T-helper 22 cell (primary cell): ENCODE data around the gene EIF4B.

ENCODE experiments used
- DNase-seq: peaks from one replicate; pipeline ENCODE4 v3.0.0-alpha.2; 2020; ENCODE audit warnings: low read depth

EIF4B gene

GRCh38 chr12:53057816-53058500, 51.7 kb downstream of the EIF4B start:
- no peak for DNase-seq

GRCh38 chr12:53058674-53059433, 52.6 kb downstream of the EIF4B start:
- no peak for DNase-seq

GRCh38 chr12:53059434-53060063, 53.3 kb downstream of the EIF4B start:
- DNase-seq: no peak

DNA sequence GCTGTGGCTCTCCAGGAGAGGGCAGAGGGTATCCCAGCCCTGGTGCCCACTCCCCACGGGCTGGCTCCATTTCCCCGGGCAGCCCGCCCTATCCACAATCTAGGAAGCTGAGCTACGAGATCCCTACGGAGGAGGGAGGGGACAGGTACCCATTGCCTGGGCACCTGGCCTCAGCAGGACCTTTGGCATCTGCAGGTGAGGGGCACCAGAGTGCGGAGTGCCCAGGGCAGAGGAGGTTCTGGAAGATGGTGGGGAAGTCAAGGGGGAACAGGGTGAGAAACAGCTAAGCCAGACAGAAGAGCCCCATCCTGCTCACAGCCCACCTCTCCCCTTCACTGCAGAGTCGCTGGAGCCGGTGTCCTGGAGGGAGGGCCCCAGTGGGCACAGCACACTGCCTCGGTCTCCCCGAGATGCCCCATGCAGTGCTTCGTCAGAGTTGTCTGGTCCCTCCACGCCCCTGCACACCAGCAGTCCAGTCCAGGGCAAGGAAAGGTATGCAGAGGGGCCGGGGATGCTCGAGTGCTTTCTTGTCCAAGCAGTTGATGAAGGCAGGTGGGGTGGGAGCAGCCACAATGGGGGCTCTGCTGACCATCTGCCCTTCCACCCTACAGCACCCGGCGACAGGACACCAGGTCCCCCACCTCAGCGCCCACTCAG, 53.9 kb downstream of the EIF4B start:
- no peak for DNase-seq

DNA sequence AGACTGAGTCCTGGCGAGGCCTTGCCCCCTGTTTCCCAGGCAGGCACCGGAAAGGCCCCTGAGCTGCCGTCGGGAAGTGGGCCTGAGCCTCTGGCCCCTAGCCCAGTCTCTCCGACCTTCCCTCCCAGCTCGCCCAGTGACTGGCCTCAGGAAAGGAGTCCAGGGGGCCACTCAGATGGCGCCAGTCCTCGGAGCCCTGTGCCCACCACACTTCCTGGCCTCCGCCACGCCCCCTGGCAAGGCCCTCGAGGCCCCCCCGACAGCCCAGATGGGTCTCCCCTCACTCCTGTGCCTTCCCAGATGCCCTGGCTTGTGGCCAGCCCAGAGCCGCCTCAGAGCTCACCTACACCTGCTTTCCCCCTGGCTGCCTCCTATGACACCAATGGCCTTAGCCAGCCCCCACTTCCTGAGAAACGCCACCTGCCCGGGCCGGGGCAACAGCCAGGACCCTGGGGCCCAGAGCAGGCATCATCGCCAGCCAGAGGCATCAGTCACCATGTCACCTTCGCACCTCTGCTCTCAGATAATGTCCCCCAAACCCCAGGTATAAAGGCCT, 54.5 kb downstream of the EIF4B start:
- no peak for DNase-seq

DNA sequence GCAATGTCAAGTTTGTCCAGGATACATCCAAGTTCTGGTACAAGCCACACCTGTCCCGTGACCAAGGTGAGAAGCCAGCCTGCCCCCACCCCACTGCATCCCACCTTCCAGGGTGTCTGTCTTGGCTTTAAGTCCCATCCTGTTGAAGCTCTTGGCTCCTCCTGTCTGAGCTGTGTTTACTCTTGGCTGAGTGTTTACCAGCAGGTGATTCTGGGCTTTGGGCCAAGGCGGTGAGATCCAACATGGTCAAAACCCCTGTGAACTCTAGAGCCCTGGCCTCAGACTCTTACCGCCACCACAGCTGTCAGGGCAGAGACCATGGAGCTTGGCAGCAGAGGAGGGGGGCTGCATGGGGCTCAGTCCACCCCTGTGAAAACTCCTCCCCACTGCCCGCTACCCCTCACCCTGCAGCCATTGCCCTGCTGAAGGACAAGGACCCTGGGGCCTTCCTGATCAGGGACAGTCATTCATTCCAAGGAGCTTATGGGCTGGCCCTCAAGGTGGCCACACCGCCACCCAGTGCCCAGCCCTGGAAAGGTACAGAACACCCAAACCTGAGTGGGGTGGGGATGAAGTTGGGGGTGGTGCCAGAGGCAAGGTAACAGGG, 55.3 kb downstream of the EIF4B start:
- no peak for DNase-seq

- DNase-seq: no peak
These were observed 56.0 kb downstream of the EIF4B start for GRCh38 chr12:53062011-53062961.

- DNase-seq: no peak
These were observed 56.9 kb downstream of the EIF4B start for GRCh38 chr12:53062977-53063707.

GRCh38 chr12:53063708-53064612, 57.7 kb downstream of the EIF4B start:
- DNase-seq: no peak

DNA sequence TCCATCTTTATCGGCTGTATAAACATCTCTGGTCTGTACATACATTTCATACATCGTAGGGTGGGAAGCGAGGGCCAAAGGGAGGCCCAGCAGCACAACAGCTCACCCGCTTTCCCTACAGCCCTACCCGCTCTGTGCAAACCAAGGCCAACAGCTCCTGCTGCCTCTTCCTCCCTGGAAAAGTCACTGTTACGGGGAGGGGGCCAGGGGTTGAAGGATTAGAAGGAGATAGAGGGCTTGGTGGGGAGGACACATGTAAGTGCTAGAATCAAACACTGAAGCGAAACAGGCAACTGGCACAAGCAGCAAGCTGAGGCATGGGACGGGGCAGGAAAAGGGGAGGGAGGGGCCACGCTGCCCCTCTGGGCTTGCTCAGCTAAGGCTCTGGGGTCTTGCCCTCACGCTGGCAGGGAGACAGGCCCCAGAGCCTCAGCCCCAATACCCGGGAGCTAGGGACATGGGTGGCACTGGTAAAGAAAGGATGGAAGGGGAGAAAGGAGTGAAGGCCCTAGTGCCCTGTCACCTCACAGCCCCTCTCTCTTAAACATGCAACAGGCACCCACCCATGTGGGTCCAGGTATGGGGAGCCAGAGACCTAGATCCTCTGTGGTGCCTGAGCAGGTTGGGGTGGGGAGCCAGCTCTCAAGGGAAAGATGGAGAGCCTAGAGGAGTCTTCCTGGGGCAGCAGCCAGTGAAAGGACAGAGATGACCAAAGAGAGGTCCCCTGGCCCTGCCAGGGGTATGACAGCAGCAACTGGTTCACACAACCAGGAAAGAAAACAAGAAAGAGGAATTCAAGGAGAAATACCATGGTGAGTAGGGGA, 58.6 kb downstream of the EIF4B start:
- no peak for DNase-seq

DNA sequence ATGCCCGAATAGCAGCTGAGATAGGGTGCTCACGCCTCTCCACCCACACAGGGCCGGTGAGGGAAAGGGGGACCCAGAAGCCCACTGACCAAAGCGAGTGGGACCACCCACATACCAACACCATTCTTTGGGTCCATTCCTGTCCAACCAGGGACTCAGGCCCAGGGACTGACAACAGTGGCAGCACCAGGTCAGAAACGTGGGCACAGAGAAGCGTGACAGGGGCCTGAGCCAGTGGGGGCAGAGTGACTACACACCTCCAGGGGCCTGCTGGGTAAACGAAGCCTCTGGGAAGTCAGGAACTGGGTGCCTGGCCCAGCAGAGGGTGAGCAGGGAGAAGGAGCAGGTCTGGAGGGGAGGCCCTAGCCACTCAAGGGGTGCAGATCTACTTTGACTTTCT, 59.2 kb downstream of the EIF4B start:
- DNase-seq: no peak

DNA sequence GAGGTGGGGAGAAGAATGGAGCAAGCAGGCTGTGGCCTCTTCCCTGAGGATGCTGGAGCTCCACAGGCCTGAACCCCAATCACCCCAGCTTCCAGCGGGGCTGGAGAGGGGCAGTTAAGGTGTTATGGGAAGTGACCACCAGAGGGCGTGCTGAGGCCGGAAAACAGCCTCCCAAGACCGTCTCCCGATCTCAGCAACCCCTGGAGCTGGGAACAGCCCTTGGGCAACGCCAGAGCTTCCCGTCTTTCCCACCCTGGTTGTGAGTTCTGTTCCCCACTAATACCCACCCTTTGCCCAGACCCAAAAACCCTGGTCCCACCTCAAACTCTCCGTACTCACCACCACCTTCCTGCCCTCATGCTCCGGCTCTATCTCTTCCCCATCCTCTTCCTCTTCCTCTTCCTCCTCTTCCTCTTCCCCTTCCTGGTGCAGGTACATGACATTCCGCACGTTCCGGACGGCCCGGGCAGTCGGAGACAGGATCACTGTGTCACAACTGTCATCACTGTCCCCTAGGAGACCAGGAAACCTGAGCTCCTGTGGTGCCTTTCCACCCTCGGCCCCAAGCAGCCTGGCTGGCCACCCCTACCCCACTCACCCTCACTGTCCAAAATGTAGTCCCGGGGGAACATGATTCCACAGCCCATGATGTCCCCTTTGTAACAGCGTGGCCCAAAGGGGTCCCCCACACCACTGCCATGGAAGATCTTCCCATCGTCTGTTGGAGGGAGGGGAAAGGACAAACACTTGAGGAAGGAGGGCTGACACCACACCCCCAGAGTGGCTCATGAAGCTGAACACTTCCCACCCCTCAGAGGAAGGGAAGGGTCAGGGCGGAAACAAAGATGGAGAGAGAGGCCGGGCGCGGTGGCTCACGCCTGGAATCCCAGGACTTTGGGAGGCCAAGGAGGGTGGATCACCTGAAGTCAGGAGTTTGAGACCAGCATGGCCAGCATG, 60.0 kb downstream of the EIF4B start:
- peak; percentile 29 for DNase-seq

GRCh38 chr12:53067074-53067992, 61.1 kb downstream of the EIF4B start:
- DNase-seq: no peak

DNA sequence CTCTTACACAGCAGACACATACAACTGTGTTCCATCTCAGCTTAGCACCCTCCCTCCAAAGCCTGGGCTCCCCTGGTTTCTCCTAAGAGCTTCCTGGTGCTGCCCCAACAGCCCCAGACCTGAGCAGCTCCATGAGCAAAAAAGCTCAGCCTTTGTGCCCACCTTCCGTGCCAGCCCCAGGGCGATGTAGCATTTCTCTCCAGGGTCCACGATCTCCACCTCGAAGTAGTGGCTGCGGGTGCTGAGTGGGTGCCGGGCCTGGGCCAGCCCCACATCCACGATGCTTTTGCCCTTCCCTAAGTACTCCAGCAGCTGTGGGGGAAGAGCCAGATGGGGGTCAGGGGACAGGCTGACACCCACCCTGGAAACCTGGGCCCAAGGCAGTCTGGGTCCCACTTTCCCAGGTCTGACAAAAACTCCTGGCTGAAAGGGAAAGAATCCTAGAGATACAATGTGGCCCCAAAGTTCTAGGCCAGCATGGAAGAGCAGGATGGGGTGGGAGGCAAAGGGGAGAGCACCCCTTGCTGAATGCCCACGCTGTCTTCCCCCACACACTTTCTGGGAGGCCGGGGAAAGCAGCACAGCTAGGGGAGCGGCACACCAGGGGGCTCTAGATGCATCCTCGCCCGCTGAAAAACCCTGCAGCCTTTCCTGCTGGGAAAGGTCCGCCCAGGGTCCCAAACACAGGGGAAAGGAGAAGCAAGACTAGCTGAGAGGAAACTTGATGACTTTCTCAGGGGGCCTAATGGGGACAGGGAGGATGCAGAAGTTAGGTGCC, 61.9 kb downstream of the EIF4B start:
- no peak for DNase-seq
